DND-41 (cell line): ENCODE measurements around the gene MPPE1.

Experiments used
- EZH2 ChIP-seq: IDR thresholded peaks from 3 replicates; pipeline ENCODE4 v1.6.1; 2012; ENCODE audit warnings: borderline replicate concordance, low read depth, mild to moderate bottlenecking, moderate library complexity, low read length, inconsistent platforms; ENCODE audit not compliant: severe bottlenecking
- TF ChIP-seq, protein P1 (sequence below): IDR thresholded peaks from 2 replicates; pipeline ENCODE4 v1.5.1; 2012; ENCODE audit warnings: borderline replicate concordance, low read length, moderate library complexity, mild to moderate bottlenecking; ENCODE audit not compliant: poor library complexity, severe bottlenecking; ENCODE audit errors: extremely low read depth

- TF ChIP-seq, protein P1, sequence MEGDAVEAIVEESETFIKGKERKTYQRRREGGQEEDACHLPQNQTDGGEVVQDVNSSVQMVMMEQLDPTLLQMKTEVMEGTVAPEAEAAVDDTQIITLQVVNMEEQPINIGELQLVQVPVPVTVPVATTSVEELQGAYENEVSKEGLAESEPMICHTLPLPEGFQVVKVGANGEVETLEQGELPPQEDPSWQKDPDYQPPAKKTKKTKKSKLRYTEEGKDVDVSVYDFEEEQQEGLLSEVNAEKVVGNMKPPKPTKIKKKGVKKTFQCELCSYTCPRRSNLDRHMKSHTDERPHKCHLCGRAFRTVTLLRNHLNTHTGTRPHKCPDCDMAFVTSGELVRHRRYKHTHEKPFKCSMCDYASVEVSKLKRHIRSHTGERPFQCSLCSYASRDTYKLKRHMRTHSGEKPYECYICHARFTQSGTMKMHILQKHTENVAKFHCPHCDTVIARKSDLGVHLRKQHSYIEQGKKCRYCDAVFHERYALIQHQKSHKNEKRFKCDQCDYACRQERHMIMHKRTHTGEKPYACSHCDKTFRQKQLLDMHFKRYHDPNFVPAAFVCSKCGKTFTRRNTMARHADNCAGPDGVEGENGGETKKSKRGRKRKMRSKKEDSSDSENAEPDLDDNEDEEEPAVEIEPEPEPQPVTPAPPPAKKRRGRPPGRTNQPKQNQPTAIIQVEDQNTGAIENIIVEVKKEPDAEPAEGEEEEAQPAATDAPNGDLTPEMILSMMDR: no peak
- no peak for TF ChIP-seq EZH2
Measured at GRCh38 chr18:11885278-11885947, 22.7 kb downstream of the MPPE1 start.
